NCI-H510A (cell line): ENCODE data around the gene GSN.

Experiments used
- DNase-seq: peaks from one replicate; lab custom pipeline; 2025; lab: John Stamatoyannopoulos, UW

GSN gene

GRCh38 chr9:121303456-121304451, 35.8 kb downstream of the GSN start:
- DNase-seq = no peak

DNA sequence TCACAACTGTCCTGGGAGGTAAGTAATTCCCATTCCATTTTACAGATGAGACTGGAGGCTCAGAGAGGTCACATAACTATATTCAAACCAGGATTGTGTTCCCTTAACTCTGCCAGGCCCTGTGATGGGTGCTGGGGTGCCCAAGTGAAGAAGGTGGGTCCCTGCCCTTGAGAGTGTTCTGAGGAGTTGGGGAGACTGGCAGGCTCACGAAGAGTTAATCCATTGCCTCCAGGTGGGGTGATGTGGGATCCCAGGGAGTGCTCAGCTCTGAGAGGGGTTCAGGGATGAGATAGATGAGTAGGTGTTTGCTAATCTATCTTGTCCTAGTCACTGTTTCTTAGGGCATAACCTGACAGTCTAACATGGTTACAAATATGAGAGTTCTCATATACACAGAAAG, 36.7 kb downstream of the GSN start:
- DNase-seq = no peak

DNA sequence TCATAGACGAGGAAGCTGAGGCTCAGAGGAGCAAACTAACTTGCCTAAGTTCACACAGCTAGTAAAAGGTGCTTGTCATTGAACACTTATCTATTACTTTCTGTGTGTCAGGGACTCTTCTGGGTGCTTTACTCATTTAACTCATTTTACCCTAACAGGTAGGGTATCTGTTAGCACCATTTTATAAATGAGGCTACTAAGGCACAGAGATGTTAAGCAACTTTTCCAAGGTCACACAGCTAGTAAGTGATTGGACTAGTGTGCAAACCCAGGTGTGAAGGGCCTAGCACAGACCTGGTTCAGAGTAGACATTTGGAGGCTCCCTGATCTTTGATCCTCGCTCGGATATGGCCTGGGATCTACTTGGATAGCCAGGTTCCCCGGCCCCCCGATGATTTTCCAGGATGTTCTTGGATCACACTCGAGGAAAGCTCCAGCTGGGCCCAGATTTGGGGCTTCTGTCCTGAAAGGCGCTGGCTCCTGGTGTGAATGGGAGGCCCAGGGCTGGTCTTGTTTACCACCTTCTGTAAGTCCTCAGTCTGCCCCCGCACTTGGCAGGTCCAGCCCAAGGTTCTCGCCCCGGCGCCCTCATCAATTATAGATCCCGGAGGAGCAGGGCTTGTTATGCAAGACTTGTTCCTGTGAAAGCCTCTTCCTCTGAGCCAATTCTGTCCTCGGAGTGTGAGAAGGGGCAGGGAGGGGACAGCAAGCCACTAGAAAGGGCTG, 37.5 kb downstream of the GSN start:
- no peak for DNase-seq

- DNase-seq = no peak
Measured at GRCh38 chr9:121307976-121308375, 40.0 kb downstream of the GSN start.

DNA sequence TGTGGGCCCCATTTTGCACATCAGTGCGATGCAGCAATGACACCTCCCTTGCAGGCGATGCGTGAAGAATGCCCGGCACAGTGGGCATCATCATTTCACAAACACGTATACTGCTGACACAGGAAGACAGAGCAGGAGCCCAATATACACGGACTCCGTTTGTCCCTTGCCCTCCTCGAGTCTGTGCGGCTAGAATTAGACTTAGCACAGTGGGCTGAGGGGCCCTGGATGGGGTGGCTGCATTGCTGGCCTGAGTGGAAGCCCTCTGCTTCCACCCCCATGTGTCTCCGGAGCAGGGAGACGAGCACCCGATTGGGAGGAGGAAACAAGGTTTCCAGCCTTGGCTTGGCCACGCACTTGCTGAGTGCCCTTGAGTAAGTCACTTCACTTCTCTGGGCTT, 40.8 kb downstream of the GSN start:
- DNase-seq = no peak

GRCh38 chr9:121309171-121309570, 41.2 kb downstream of the GSN start:
- DNase-seq = no peak

- no peak for DNase-seq
Measured at GRCh38 chr9:121309833-121310425, 42.0 kb downstream of the GSN start.

- DNase-seq = no peak
Measured at GRCh38 chr9:121310571-121310970, 42.6 kb downstream of the GSN start.

- no peak for DNase-seq
Measured at GRCh38 chr9:121312169-121312568, 44.2 kb downstream of the GSN start.

GRCh38 chr9:121313458-121314152, 45.6 kb downstream of the GSN start:
- no peak for DNase-seq

DNA sequence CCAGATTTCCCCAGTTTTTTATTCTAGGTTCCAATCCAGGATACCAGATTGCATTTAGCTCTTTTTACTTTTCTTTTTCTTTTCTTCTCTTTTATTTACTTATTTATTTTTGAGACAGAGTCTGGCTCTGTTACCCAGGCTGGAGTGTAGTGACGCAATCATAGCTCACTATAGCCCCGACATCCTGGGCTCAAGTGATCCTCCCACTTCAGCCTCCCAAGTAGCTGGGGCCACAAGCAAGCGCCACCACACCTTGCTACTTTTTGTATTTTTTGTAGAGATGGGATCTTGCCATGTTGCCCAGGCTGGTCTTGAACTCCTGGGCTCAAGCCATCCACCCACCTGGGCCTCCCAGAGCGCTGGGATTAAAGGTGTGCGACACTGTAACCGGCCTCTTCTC, 48.4 kb downstream of the GSN start:
- DNase-seq = no peak

DNA sequence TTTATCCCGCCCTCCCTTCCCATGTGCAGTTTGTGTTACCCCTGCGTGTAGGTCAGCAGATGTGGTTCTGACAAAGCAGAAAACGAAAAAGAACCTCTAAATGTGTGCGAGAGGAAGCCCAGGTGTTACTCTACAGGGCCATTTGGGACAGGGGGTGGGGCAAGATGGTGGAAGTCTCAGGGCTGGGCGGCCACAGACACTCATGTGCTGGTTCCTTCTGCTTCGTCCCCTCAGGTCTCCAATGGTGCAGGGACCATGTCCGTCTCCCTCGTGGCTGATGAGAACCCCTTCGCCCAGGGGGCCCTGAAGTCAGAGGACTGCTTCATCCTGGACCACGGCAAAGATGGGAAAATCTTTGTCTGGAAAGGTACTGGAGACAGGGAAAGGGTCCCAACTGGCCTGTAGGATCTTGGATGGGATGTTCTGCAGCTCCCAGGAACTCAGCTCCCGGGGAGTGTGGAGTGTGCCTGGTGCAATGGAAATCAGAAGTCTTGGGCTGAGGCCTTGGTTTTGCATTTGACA, 49.0 kb downstream of the GSN start:
- DNase-seq = no peak

GRCh38 chr9:121317737-121318630, 50.0 kb downstream of the GSN start:
- DNase-seq = no peak

GRCh38 chr9:121318631-121319382, 50.8 kb downstream of the GSN start:
- DNase-seq = no peak

GRCh38 chr9:121319383-121319780, 51.4 kb downstream of the GSN start:
- no peak for DNase-seq

DNA sequence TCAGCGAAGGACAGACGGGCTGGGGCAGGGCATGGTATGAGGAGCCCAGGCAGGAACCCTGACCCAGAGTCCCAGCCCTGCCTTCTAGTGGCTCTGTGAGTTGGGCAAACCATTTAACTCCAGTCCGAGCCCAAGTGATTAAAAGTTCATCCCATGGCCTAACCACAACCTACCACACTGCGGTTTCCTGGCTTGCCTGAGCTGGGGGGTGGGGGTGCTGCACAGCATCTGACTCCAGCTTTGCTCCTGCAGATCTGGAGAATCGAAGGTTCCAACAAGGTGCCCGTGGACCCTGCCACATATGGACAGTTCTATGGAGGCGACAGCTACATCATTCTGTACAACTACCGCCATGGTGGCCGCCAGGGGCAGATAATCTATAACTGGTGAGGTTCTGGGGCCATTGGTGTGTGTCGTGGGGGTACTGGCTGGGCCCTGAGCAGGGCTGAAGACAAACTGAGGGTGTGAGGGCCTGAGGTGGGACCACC, 53.1 kb downstream of the GSN start:
- no peak for DNase-seq

GRCh38 chr9:121322037-121322736, 54.2 kb downstream of the GSN start:
- DNase-seq = no peak

DNA sequence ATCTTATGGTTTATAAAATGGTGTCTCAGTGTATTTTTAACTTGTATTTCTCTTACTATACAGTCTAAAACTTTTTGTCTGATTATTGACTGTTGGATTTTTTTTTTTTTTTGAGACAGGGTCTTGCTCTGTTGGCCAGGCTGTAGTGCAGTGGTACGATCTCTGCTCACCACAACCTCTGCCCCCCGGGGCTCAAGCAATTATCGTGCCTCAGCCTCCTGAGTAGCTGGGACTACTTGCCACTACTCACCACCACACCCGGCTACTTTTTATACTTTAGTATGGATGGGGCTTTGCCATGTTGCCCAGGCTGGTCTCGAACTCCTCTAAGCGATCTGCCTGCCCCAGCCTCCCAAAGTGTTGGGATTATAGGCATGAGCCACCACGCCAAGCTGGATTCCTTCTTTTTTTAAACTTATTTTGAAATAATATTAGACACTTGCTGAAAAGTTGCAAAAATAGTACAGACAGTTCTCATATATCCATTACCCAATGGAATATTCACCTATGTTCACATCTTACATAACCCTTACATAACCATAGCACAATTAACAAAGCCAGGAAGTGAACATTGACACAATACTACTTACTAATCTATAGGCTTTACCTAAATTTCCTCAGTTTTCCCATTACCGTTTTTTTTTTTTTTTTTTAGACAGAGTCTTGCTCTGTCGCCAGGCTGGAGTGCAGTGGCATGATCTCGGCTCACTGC, 54.9 kb downstream of the GSN start:
- no peak for DNase-seq
